GM10266 (cell line): ENCODE measurements around the gene AFF1.
"Not testable (repeated sequence)": the region's sequence is repeated elsewhere in the genome, so short reads cannot be mapped to it uniquely, and the experiment has no call there.

Experiments
- DNase-seq: peaks from one replicate; pipeline ENCODE4 v3.0.0; 2012; ENCODE audit errors: extremely low spot score
- TF ChIP-seq, protein P1 (sequence below): IDR thresholded peaks from 2 replicates; pipeline ENCODE4 v1.5.1; 2012; ENCODE audit warnings: mild to moderate bottlenecking, low read depth; ENCODE audit not compliant: control insufficient read depth, insufficient read depth; ENCODE audit errors: missing control alignments

The AFF1 gene

DNA sequence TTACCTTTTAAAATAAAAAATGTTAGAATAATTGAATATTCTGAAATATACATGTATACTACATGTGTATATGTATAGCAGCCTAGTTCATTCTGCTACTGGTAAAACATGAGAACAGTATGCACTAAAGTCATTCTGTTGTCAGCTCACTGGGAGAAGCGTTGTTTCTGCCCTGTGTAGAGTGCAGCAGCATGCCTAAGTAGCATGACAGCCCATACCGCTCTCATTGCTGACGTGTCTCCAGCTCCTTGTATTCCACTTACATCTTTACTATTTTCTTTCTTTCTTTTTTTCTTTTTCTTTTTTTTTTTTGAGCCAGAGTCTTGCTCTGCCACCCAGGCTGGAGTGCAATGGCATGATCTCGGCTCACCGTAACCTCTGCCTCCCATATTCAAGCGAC, 194.9 kb downstream of the AFF1 start:
- TF ChIP-seq, protein P1, sequence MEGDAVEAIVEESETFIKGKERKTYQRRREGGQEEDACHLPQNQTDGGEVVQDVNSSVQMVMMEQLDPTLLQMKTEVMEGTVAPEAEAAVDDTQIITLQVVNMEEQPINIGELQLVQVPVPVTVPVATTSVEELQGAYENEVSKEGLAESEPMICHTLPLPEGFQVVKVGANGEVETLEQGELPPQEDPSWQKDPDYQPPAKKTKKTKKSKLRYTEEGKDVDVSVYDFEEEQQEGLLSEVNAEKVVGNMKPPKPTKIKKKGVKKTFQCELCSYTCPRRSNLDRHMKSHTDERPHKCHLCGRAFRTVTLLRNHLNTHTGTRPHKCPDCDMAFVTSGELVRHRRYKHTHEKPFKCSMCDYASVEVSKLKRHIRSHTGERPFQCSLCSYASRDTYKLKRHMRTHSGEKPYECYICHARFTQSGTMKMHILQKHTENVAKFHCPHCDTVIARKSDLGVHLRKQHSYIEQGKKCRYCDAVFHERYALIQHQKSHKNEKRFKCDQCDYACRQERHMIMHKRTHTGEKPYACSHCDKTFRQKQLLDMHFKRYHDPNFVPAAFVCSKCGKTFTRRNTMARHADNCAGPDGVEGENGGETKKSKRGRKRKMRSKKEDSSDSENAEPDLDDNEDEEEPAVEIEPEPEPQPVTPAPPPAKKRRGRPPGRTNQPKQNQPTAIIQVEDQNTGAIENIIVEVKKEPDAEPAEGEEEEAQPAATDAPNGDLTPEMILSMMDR: no peak
- DNase-seq: no peak

DNA sequence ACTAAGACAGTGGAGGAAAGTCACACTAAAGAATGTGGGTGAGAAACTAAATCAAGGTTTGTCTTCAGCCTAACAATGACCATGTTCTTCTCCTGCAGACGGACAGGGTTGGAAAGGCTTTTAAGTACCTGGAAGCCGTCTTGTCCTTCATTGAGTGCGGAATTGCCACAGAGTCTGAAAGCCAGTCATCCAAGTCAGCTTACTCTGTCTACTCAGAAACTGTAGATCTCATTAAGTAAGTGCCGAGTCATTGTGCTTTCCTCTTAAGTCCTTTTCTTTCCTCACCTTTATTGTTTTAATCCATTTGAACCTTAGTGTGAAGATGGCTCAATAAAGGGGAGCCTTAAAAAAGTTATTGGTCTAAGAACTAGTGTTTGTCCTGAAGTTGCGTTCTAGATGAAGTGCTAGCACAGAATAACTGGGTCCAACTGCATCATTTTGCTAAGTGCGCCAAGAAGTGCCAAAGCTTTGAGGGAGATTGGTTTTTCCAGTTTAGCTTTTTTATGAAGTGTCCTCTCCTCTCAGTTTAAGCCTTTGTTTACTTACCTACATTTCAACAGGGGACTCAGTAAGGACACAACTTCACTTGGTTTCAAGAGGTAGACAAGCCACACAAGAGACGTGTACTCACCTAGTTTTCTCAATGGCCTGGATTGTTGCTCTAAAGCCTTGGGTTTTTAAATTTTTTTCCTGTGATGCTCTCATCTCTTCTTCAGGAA, 196.3 kb downstream of the AFF1 start:
- TF ChIP-seq, protein P1: no peak
- no peak for DNase-seq

DNA sequence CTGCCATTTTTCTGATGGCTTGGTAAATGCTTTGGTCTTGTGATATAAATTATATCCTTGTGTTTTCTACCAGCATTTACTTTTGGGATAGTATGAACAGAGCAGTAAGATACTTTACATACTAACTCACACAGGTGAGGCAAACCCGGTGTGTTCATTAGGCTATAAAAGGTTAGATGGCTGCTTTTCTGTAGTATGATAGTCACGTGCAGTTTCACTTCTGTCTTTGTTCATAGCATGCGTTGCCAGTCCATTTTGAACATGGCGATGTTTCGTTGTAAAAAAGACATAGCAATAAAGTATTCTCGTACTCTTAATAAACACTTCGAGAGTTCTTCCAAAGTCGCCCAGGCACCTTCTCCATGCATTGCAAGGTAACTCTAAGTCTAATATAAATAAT, 197.2 kb downstream of the AFF1 start:
- TF ChIP-seq, protein P1: no peak
- no peak for DNase-seq

DNA sequence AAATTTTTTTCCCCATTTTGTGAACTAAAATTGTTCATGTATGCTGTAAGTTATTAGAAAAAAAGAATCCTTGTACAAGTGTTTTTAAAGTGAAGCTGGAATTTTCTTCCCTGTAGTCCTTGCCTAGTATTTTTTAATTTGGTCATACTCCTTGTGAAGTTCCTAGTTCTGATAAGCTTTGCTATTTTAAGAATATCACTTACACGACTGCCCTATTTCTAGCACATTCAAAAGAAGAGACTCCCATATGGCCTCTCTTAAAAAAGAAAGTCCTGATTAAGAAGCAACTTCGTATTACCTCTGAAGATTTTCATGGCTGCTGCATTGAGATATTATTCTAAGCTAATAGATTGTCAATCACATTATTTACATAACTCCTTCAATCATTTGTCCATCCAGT, 198.4 kb downstream of the AFF1 start:
- TF ChIP-seq, protein P1: no peak
- no peak for DNase-seq

DNA sequence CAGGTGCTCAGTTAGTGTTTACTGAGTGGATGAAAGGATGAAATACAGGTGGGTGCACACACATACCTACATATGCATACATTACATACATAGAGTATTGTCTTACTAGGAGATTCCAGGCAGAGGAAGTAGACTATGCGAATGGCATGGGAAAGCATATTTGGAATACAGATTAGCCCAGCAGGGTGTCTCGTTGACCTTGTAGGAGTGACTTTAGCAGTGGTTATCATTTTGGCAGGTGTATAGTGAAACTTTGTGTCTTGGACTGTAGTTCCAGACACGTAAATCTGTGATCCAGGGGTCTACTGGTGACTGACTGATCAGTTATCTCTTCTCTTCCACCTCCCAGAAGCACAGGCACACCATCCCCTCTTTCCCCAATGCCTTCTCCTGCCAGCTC, 199.3 kb downstream of the AFF1 start:
- TF ChIP-seq, protein P1: no peak
- DNase-seq: no peak

DNA sequence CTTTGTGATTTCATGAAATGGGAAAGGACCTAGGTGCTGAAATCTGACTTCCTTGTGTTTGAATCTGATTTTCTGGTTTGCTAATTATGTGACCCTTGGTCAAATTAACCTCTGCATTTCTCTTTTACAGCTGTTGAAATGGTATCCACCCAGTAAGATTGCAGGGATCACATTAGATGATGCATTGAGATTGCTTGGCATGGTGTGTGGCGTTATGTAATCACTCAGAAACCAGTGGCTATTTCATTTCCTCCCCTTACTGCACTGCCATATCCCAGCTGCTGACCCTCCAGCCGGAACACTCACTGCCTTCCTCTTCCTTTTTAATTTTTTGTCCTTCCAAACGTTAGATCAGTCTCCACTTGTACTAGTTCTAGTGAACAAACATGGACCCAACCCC, 206.6 kb downstream of the AFF1 start:
- TF ChIP-seq, protein P1: no peak
- DNase-seq: no peak

DNA sequence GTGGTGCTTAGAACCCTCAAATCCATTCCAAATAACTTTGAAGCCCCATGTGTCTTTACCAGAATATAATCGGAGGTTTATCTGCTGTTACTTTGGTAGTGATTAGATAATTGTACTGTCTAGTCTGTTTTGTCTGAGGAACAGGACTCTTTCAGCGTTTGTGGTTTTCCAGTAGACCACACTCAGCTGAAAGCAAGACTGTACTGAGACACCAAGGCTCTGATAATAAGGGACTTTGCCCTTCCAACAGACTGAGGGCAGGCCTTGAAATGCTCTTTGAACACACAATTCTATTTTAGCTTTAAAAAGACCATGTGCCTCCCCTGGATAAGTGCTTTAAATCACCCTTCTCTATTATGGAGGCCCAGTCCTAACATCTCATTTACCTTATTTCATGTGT, 209.5 kb downstream of the AFF1 start:
- TF ChIP-seq, protein P1: no peak
- DNase-seq: no peak

DNA sequence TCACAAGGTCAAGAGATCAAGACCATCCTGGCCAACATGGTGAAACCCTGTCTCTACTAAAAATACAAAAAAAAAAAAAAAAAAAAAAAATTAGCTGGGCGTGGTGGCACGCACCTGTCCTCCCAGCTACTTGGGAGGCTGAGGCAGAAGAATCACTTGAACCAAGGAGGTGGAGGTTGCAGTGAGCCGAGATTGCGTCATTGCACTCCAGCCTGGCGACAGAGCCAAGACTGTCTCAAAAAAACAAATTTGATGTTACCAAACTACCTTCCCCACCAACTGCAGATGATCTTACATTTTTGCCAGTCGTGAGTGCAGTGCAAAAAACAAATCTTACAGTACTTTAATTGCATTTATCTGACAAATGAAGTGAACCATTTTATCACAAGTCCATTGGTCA, 211.1 kb downstream of the AFF1 start:
- DNase-seq: not testable (repeated sequence)
